Measurements from ENCODE around the gene CCDC170.

DNA sequence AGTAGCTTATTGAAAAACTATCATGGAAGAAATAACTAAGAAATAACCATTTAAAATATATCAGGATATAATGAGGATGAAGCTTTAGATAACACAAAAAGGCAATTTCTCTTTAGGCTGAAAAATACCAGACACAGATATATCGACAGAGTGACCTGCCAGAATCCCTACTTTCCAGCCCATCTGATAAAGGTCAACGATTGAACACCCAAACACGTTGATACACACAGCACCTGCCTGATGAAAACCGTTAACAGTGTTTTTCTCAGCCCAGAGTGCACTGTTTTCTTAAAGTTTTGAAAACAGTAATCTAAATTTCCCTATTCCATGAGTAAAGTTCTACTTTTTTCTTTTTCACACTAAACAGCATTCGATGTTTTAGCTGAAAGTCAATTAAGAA lies 170.6 kb downstream of the CCDC170 start:
- no peak for TF ChIP-seq POLR2AphosphoS5 (IDR thresholded peaks at IDR 0.05; ENCODE audit: borderline replicate concordance, low read depth, low read length)
- TF ChIP-seq EZH2 (IDR thresholded peaks at IDR 0.05), result no peak
